Neural cell (in vitro differentiated cells): Measurements from ENCODE around the gene ZNF23.

Source experiments
- TF ChIP-seq, protein P1 (sequence below): fragments of 450-650 bp; IDR thresholded peaks from 2 replicates; pipeline ENCODE4 v1.5.1; 2014; ENCODE audit warnings: antibody characterized with exemption, mild to moderate bottlenecking, moderate library complexity; ENCODE audit not compliant: poor library complexity, severe bottlenecking
- TF ChIP-seq, protein P2 (sequence below): IDR thresholded peaks from 2 replicates; pipeline ENCODE4 v1.6.1; 2012; ENCODE audit warnings: borderline replicate concordance

DNA sequence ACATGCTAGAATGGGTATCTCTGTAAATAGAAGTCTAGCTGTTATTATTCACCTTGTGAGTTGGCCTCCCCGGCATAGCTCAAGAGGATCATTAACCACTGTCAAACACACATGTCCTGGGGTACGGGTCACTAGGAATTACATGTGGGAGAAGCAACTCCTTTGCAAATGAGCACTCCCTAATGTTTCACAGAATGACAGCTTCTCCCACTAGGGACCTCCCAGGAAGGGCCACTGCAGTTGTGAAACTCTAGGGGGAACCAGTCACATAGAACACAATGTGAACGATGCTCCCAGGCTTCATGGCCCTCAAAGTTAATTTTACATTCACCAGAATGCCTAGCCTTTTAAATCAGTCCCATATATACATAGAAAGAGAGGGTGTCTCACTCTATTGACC is 39.5 kb upstream of the ZNF23 start:
- TF ChIP-seq, protein P1, sequence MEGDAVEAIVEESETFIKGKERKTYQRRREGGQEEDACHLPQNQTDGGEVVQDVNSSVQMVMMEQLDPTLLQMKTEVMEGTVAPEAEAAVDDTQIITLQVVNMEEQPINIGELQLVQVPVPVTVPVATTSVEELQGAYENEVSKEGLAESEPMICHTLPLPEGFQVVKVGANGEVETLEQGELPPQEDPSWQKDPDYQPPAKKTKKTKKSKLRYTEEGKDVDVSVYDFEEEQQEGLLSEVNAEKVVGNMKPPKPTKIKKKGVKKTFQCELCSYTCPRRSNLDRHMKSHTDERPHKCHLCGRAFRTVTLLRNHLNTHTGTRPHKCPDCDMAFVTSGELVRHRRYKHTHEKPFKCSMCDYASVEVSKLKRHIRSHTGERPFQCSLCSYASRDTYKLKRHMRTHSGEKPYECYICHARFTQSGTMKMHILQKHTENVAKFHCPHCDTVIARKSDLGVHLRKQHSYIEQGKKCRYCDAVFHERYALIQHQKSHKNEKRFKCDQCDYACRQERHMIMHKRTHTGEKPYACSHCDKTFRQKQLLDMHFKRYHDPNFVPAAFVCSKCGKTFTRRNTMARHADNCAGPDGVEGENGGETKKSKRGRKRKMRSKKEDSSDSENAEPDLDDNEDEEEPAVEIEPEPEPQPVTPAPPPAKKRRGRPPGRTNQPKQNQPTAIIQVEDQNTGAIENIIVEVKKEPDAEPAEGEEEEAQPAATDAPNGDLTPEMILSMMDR = no peak
- TF ChIP-seq, protein P2, sequence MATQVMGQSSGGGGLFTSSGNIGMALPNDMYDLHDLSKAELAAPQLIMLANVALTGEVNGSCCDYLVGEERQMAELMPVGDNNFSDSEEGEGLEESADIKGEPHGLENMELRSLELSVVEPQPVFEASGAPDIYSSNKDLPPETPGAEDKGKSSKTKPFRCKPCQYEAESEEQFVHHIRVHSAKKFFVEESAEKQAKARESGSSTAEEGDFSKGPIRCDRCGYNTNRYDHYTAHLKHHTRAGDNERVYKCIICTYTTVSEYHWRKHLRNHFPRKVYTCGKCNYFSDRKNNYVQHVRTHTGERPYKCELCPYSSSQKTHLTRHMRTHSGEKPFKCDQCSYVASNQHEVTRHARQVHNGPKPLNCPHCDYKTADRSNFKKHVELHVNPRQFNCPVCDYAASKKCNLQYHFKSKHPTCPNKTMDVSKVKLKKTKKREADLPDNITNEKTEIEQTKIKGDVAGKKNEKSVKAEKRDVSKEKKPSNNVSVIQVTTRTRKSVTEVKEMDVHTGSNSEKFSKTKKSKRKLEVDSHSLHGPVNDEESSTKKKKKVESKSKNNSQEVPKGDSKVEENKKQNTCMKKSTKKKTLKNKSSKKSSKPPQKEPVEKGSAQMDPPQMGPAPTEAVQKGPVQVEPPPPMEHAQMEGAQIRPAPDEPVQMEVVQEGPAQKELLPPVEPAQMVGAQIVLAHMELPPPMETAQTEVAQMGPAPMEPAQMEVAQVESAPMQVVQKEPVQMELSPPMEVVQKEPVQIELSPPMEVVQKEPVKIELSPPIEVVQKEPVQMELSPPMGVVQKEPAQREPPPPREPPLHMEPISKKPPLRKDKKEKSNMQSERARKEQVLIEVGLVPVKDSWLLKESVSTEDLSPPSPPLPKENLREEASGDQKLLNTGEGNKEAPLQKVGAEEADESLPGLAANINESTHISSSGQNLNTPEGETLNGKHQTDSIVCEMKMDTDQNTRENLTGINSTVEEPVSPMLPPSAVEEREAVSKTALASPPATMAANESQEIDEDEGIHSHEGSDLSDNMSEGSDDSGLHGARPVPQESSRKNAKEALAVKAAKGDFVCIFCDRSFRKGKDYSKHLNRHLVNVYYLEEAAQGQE = no peak
